Measurements from ENCODE around the gene ACYP2.

Gene ACYP2

DNA sequence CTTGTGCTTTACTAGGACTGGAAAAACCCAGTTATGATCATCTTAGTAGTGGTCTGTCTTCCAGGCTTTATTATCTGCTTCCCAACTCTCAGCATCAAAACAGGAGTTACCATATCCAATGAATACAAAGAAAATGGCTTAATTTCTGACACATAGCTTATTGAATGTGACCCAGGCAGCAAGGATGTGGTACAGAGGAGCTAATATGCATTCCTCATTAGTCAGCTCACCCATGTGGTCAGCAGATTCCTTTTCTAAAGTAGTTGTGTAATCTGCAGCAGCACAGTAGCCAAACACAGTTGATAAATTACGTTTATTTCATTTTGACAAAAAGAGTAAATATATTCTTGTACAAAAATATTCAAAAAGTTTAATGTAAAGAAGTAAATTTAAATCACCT, 97.0 kb downstream of the ACYP2 start:
- no peak for DNase-seq (ENCODE audit: low read depth in 1 of 2, low spot score in 1 of 2)

DNA sequence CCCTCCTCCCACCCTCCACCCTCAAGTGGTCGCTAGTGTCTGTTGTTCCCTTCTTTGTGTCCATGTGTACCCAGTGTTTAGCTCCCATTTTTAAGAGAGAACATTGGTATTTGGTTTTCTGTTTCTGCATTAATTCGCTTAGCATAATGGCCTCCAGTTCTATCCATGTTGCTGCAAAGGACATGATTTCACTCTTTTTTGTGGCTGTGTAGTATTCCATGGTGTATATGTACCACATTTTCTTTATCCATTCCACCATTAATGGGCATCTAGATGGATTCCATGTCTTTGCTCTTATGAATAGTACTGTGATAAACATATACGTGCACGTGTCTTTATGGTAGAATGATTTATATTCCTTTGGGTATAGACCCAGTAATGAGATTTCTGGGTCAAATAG, 97.7 kb downstream of the ACYP2 start:
- no peak for DNase-seq (ENCODE audit: low read depth in 1 of 2, low spot score in 1 of 2)

DNA sequence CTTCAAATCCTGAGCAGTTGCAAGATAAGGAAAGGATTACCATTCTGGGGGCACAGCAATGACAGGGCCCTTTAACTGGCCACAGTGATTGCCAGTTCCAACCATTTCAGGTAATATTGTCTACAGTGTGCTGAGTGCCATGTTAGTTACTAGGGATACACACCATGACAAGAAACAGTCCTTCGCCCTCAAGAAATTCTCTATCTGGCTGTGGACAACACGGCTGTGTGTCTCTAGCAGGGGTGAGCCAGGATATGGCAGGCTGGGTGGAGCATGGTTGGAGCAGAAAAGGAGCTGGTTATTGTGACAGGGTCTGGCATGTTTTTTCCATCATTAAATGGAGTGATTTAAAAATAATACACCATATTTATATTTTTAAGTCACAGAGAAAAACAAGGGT, 109.6 kb downstream of the ACYP2 start:
- DNase-seq (ENCODE audit: low read depth in 1 of 2, low spot score in 1 of 2), result no peak

DNA sequence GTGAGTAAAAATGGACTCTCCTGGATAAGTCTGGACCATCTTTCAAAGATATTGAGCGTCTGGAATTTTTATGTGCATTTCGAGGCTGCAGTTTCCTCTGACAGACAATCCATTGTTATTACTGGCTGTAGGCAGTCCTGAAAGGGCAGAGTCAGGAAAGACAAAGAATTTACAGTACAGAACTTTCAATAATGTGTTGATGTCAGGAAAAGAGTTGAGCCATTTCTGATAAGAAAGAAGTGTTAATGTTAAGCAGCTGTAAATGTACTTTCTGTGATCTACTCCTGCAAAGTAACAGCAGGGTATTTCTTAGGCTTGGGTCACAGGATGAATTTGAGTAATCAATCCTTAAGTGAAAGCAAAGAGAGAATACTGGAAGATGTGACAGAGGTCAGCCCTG, 110.8 kb downstream of the ACYP2 start:
- no peak for DNase-seq (ENCODE audit: low read depth in 1 of 2, low spot score in 1 of 2)

DNA sequence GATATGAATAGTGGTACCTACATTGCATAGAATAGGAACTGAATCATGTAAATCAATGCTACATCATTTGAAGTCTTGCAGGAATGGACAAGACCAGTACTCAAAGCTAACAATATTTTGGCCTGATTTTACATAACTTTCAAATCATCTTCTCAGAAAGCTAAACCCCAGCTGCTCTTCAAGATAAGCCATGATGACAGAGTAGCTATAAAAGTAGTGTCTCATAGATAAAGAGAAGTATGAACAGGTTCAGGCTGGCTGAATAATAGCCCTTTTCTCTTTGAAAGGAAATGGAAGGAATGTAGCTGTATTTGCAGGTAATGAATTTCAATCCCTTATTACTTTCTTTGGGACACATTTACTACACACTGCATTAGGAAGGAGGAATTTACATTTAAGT, 112.4 kb downstream of the ACYP2 start:
- DNase-seq (ENCODE audit: low read depth in 1 of 2, low spot score in 1 of 2), result no peak

DNA sequence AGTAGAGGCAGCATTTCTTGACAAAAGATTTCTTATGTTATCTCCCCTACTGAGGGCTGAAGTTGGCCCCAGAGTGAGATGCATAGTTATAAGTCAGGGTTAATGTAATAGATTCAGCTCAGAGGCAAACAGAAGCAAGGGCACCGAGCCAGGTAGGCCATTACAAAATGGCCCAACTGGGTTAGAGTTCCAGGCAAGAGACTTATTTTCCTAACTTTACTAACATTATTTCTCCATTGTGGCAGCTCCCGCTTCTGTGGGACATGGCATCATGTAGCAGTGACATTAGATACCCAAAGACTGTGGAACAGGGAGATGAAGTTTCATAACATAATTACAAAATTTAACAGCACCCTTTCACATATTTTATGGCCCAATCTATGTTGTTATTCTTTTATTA, 113.5 kb downstream of the ACYP2 start:
- DNase-seq (ENCODE audit: low read depth in 1 of 2, low spot score in 1 of 2), result no peak

DNA sequence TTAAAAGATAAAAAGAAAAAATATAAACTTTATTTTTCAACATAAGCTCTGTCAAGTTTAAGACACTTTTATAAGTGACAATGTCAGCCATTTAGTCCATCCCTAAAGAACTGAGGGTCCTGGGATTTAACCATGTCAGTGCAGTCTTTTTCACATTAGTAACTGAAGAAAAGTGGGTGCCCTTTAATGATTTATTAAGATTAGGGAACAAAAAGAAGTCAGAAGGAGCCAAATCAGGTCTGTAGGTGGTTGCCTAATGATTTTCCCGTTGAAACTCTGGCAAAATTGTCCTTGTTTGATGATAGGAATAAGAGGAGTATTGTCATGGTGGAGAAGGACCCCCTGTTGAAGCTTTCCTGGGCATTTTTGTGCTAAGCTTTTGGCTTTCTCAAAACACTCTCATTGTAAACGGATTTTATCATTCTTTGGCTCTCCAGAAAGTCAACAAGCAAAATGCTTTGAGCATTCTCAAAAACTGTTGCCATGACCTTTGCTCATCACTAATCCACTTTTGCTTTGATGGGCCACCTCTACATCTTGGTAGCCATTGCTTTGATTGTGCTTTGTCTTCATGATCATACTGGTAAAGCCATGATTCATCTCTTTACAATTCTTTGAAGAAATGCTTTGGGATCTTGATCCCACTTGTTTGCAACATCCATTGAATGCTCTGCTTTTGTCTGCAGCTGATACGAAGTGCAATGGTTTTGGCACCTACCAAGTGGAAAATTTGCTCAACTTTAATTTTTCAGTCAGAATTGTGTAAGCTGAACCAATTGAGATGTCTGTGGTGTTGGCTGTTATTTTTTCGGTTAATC, 118.6 kb downstream of the ACYP2 start:
- no peak for DNase-seq (ENCODE audit: low read depth in 1 of 2, low spot score in 1 of 2)

DNA sequence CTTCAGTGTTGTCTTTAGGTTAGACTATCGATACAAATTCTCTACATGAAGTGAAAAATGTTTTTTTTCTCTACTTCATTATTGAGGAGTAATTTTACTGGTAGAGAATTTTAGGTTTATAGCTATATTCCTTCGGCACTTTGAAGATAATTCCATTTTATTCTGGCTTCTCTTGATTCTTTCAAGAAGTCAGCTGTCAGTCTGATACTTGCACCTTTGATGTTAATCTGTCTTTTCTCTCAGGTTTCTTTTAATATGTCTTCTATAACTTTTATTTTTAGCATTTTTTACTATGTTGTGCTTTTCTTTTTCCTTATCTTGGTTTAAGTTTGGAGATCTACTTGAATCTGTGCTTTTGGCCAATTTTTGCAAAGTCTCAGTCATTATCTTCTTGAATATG, 122.0 kb downstream of the ACYP2 start:
- DNase-seq (ENCODE audit: low read depth in 1 of 2, low spot score in 1 of 2), result no peak

DNA sequence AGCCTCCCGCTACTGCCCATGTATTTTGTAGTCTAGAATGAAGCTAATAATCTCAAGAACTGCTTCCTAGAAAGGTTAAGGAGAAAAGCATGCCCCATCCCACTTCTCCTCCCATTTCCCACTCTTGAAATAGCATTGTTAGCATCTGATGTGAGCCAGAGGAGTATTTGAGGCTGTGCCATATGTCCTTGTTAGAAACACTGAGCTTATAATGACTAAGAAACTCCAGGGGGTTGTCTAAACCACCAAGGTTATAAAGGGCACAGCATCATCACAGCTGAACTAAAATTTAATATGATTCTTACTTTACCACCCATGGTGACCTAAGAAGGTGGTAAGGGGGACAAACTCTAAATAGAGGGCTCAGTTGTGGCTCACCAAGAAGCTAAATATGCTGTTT, 124.0 kb downstream of the ACYP2 start:
- no peak for DNase-seq (ENCODE audit: low read depth in 1 of 2, low spot score in 1 of 2)

DNA sequence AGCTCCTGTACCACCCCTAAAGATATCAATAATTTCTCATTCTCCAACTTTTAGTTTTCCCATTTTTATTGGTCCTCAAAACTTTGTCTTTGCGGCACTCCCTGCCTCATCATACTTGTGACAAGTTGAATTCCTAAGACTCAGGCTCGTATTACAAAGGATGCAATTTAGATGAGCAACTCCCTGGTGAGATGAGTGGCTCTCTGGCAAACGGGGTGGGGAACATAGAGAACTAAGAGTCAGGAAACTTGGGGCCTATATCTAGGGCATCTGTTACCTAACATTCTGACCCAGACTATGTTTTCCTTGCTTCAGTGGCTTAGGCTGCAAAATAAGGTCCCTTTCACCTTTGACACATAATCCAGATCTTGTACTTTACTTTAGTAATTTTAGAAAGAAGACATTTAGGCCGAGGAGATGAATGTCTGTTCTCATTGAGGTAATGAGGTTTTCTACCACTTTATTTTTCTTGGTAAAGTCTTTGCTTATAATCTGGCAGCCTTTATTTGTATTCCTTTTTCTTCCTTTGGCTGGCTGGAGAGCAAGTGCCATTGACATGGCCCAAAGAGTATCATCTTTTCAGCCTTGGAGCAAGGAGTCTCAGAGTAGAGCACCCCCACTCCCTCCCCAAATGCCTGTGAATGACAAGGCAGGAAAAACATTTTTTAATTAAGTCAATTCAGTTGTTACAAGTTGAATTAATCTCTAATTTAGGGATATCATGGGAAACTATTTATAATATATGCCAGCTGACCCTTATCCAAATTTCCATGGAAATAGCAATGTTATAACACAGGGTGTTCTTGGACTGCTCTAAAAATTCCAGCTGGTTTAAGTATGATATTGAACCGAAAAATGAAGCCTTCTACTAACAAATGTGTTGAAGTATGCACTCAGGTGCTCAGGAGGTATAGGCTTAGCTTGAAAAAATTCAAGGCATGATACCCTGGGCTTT, 125.4 kb downstream of the ACYP2 start:
- DNase-seq (ENCODE audit: low read depth in 1 of 2, low spot score in 1 of 2), result no peak

DNA sequence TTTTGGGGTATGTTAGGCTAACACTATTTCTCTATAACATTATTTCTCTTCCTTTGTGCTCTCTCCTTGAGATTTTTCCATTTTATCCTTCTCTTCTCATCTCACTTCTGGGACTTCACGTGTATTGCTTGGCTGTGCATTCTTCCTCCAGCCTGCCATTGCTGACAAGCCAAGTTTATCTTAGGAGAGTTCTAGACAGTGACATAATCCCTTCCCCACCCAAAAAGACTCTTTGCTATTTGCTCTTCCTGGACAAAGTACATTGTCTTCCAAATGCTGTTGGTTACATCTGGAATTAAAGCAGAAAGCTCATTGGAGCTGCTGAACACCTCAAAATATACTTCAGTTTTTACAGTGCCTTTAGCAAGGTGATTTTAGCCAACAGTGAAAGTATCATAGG, 131.7 kb downstream of the ACYP2 start:
- DNase-seq (ENCODE audit: low read depth in 1 of 2, low spot score in 1 of 2), result no peak

DNA sequence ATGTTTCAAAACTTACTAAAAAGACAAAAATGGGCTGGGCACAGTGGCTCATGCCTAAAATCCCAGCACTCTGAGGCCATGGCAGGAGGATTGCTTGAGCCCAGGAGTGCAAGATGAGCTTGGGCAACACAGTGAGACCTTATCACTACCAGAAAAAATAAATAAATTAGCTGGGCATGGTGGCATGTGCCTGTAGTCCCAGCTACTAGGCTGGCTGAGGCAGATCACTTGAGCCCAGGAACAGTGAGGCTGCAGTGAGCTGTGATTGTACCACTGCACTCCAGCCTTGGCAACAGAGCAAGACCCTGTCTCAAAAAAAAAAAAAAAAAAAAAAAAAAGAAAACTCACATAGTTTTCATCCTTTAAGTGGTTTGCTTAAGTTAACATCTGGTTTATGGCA, 134.2 kb downstream of the ACYP2 start:
- no peak for DNase-seq (ENCODE audit: low read depth in 1 of 2, low spot score in 1 of 2)

DNA sequence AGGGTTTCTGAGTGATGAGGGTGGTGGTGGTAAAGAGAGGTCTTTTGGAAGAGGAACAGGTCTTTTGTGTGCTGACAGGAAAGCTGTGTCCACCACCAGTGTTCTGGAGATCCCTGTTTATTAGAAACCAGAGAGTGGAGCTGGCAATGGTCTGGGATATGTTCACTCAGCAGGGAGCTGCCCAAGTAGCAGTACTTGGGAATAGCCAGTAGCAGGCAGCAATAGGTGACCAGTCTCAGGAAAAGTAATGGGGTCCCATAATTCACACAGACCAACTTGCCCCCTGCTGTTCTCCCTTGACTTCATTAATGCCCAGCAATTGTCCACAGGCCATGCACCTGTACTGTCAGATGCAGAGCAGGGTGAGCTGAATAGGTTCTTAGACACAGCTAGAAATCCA, 138.8 kb downstream of the ACYP2 start:
- no peak for DNase-seq (ENCODE audit: low read depth in 1 of 2, low spot score in 1 of 2)

DNA sequence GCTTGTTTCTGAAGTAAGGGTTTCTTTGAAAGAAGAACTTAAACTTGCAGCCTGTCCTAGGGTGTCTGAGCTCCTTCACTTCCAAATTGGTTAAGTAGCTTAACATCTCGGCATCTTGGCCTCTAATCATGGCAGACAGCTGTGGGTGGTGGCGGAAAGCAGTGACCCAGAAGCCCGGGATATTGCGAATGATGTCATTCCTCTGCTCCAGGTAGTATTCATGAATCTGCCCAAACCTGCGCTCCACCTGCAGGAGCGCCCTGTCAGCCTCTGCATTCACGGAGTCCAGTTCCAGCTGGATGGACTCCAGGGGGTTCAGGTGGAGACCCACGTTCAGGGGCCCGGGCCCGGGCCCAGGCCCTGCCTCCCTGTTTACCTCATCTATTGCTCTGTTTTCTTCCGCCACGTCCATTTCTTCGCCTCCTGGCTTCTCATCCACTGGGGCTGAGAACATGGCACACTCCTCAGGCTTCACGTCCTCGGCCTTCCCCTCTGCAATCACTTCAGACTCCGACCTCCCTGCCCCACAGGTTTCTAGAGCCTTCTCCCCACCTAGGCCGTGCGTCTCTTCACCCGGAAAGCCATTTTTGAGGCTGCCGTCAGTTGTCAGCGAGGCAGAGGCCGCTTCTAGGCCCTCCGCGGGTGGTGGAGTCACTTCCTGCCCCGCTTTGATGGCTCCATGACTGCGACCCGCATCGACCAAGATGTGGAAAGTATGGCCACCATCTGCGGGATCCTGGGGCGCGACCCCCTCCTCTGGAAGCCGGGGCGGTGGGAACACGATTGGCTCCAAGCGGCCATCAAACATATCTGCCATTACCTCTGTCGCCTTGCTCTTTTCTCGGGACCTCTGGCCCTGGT, 140.0 kb downstream of the ACYP2 start:
- DNase-seq (ENCODE audit: low read depth in 1 of 2, low spot score in 1 of 2), result no peak

DNA sequence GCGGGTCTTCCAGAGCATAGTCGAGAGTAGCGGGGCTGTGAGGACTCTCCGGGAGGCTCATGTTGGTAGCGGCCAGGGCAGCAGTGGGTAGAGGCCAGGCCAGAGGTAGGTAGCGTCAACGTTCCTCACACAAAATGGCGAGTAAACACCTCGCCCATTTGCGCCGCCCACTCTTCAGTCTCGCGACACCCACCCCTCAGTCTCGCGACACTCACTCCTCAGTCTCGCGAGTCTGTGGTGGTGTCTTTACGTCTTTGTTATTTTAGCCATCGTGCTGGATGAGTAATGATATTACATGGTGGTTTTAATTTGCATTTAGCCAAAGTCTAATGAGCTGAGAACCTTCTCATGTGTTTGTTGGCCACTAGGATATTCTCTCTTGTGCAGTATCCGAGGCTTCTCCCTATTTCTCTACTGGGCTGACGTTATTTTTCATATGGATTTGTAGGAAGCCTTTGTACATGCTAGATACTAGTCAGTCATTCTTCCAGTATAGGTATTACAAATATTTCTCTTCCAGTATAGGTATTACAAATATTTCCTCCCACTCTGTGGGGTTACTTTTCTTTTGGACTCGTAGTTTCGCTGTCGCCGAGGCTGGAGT, 140.8 kb downstream of the ACYP2 start, which contains the start of gene TSPYL6:
TSPYL6 (minus strand) TSS at position 139 of the 604 bp plus-strand sequence; CDS start at position 61, 78 bp downstream.
- DNase-seq (ENCODE audit: low read depth in 1 of 2, low spot score in 1 of 2), result no peak

DNA sequence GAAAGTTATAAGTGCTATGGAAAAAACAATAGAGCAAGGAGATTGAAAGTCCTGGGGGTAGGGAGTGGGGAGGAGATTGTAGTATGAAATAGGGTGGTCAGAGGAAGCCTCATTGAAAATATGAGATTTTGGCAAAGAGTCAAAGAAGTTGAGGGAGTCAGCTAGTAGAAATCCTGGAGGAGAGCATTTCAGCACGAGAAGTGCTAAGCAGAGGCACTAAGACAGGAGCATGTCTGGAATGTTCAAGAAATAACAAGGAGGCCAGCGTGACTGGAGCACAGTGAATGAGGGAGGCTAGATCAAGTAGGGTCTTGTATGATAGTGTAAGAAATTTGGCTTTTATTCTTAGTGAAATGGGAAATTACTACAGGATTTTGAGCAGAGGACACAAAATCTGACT, 142.8 kb downstream of the ACYP2 start:
- no peak for DNase-seq (ENCODE audit: low read depth in 1 of 2, low spot score in 1 of 2)

DNA sequence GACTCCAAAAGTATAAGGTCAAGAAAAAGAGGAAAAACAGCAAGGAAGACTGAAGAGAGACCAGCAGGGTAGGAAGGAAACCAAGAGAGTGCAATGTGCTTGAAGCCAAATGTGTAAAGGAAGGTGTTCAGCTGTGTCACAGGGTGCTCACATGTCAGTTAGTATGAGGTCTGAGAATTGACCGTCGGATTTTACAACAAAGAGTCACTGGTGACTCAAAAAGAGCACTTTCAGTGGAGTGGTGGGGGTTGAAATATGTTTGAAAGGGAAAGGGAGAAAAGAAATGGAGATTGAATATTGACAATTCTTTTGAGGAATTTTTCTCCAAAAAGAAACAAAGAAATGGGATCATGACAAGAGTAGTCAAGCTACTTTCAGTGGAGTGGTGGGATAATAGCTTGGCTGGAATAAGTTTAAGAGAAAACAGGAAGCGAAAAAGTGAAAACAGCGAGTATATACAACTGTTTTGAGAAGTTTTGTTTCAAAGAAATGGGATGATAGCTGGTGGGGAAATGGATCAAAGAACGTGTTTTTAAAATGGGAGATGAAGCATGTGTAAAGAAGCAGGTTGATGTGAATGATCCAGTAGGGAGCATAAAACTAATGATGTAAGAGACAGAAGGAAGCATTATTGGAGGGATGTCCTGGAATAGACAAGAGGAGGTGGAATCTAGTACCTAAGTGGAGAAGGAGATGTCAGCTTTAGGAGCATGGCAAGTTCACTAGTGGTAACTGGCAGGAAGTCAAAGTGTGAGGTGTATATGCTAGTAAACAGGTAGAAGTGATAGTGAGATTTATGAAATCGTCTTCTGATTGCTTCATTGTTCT, 144.2 kb downstream of the ACYP2 start:
- DNase-seq (ENCODE audit: low read depth in 1 of 2, low spot score in 1 of 2), result no peak

DNA sequence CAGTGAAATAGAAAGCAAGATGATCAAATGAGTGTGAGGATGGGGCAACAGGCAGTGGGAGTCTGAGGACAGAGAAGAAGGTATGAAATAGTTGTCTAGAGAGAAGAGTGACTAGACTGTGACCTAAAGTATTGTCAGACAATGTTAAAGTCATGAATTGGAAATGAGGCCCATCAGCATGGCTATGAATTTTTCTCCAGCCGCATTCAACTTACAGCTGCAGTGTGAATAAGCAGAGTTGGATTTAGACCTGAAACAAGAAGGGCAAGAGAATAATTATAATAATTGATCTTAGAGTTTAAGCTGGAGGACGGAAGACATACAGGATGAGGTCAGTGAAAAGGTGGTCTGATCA, 144.8 kb downstream of the ACYP2 start:
- DNase-seq (ENCODE audit: low read depth in 1 of 2, low spot score in 1 of 2), result no peak

DNA sequence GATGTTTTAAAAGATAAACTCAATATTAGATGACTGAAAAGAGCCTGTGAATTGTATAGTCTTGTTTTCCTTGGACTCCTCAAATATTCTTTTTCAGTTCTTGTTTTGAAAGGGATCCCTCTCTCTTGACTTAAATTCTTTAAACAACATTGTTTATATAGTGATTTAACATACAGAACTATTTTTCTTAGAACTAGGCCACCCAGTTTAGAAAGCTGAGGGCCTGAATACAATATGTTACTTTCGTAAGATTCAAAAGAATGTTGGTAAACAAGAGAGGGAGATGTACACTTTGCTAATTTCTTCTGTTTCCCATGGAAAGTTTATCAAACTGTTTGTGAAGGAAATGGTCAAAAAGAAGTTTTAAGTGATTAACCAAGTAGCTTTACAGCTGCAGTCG, 146.1 kb downstream of the ACYP2 start:
- DNase-seq (ENCODE audit: low read depth in 1 of 2, low spot score in 1 of 2), result no peak

Data from activated CD4-positive, alpha-beta T cell treated with anti-CD3 and anti-CD28 coated beads, Interleukin-2, amount 50 U/mL, for 24 hours (primary cell).